ENCODE measurements around the gene LOXHD1. TPM values are rescaled to one million over a fixed set of nuclear protein-coding genes. Genes with fewer than 3 reads are reported as not detected.

Gene LOXHD1
- total and polyA plus RNA-seq, 8 donors: 0.12 to 0.46 (median 0.15) TPM; not detected in 2

- intact Hi-C loops (cut with DNase I): no loop called here
- DNase-seq (no peak), ATAC-seq (no peak), FAIRE-seq (no peak)
- Histone ChIP-seq H3K9me3 (no peaks in the 10 kb centered on the region), H3K36me3 (no peaks in the 10 kb centered on the region), H3K4me3 (no peak overlapping the region), H3K27me3 (no peaks in the 10 kb centered on the region), H3K27ac (no peak overlapping the region), H3K4me1 (no peaks in the 10 kb centered on the region)
- TF ChIP-seq CTCF (IDR thresholded peaks at IDR 0.05): no peak
- WGBS, 2 donors: 26 to 40% methylated on average over 3 of the region's 3 CpGs
Measured at GRCh38 chr18:46469186-46469915, 187.7 kb downstream of the LOXHD1 start.

DNA sequence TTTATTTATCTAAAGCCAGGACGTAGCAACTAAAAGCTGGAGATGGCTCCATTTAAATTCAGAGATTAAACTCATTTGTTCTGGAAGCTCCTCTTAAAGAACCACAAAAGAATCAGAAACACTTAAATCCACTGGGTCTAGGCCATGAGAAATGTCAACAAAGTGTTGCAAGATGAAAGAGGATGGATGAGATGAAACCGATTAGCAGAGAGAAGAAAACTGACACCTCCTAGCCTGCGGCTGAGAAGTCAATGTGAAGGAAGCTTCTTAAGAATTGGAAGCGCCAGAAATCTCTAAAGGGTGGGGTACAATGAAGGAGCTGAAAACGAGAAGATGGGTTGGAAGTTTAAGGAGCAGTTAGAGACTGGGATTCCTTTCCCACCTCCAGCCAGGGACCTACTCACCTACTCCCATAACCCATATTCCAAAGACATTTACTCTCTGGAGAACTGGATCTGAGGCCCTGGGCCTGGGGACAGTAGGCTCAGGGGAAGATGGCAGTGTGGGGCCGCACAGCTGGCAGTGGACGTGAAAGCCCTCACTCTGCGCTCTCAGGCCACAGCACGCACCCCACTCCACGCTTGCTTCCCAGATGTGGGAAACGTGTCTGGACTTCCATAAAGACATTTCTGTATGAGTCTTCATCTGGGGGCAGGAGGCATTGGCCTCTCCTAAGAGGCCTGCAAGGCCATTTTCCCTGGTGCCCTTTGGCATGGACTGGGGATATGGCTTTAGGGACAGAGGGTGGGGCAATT is 188.4 kb downstream of the LOXHD1 start:
- intact Hi-C loops (cut with DNase I): no loop called here
- no peaks in the 10 kb centered on the region for H3K36me3 ChIP-seq
- H3K4me1 ChIP-seq: no peaks in the 10 kb centered on the region
- DNase-seq: no peak
- H3K27ac ChIP-seq: no peak overlapping the region
- no peaks in the 10 kb centered on the region for H3K27me3 ChIP-seq
- no peak for ATAC-seq
- H3K9me3 ChIP-seq: no peaks in the 10 kb centered on the region
- H3K4me3 ChIP-seq: no peak overlapping the region
- 63 to 69% methylated on average over 11 of the region's 11 CpGs for WGBS, 2 donors
- FAIRE-seq: no peak
- TF ChIP-seq CTCF (IDR thresholded peaks at IDR 0.05): no peak

DNA sequence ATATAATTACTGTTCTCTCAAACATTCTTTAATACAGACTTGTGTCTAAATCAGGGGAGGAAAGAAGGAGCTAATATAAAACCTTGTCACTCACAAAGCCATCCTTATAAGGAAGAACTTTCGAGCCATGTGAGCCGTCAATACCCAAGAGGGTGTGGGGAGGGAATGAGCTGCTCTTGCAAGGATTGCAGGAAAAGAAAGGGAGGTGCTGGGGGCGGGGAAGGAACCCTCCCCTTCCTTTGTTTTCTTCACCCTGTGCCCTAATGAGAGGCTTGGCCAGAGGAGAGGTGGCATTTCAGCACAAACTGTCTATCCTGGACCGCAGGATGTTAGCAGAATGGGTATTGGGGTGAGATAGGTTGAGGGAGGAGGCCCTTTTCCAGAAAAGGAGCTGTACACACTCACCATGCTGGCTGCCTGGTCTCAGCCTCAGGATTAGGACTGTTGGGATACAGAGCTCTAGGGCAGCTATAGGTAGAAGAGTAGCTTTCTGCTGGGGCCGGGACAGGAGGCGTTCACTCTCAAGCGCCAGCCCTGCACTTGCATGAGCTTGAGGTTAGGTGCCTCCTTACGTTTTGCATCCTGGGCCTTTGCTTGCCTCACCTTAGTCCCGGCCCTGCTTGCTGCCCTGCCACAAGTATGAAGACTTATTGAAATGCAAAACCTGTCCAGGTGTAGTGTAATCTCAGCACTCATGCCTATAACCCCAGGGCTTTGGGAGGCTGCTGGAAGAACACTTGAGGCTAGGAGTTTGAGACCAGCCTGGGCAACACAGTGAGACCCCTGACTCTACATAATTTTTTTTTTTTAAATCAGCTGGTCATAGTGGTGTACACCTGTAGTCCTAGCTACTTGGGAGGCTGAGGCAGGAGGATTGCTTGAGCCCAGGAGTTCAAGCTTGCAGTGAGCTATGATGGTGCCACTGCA is 190.5 kb downstream of the LOXHD1 start:
- FAIRE-seq: no peak
- WGBS, 2 donors: 41 to 46% methylated on average over 9 of the region's 9 CpGs

More for the DNA sequence above, 190.5 kb downstream of the LOXHD1 start:
- intact Hi-C loops (cut with DNase I): no loop called here
- no peaks in the 10 kb centered on the region for H3K9me3 ChIP-seq
- H3K36me3 ChIP-seq: no peaks in the 10 kb centered on the region
- no peak overlapping the region for H3K4me3 ChIP-seq
- no peak for DNase-seq
- no peak for TF ChIP-seq CTCF (IDR thresholded peaks at IDR 0.05)
- H3K4me1 ChIP-seq: no peaks in the 10 kb centered on the region
- no peaks in the 10 kb centered on the region for H3K27me3 ChIP-seq
- no peak for ATAC-seq
- no peak overlapping the region for H3K27ac ChIP-seq

Data from pancreas (tissue), 10 donors.